ENCODE measurements around the gene CCNL2. TPM values are rescaled to one million over a fixed set of nuclear protein-coding genes. Genes with fewer than 3 reads are reported as not detected.

Gene CCNL2
- total RNA-seq, 1 experiment from 2014 or later: 34.3 TPM

- in situ Hi-C loops (cut with HindIII; ENCODE audit: low pct_unique_long_range_greater_than_20kb, low sequenced_read_pairs): no loop called here
Measured at GRCh38 chr1:1353389-1354151, 45.6 kb downstream of the CCNL2 start.

GRCh38 chr1:1352786-1353388 lies 46.2 kb downstream of the CCNL2 start:
- no peak for DNase-seq (ENCODE audit: low read depth)
- in situ Hi-C loops (cut with HindIII; ENCODE audit: low pct_unique_long_range_greater_than_20kb, low sequenced_read_pairs): no loop called here

More at GRCh38 chr1:1353389-1354151, 45.6 kb downstream of the CCNL2 start:
- no peak for DNase-seq (ENCODE audit: low read depth)

GRCh38 chr1:1351511-1352427 lies 47.4 kb downstream of the CCNL2 start:
- DNase-seq (ENCODE audit: low read depth): no peak
- in situ Hi-C loops (cut with HindIII; ENCODE audit: low pct_unique_long_range_greater_than_20kb, low sequenced_read_pairs): no loop called here

DNA sequence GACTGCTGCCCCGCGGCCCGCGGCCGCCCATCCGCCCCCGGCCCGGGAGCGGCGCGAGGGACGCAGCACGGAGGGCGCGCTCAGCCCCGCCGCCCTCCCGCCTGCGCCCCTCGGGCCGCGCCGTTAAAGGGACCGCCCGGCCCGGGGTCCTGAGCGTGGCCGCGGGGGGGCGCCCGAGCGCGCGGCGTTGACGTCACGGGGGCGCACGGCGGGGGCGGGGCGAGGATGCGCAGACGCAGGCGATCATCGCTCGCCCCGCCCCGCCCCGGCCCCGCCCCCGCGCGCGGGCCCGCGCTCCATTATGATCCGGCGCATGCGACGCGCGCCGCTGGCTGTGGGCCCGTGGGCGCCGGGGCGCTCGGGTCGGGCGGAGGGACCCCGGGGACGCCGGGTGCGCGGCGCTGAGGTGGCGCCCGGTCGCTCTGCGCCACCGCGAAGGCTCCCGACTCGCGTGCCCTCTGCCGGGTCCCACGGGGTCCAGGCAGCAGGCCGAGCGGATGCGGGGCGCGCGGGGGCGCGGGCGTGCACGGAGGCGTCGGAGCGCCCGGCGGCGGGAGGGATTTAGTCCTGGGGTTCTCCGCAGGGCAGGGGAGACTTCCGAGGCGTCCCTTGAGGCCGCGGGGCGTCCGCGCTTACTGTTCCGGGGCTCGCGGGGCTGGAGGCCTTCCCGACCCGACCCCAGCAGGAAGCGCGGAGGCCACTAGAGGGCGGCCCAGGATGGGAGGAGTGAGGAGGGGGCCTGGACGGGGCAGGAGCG lies 49.7 kb downstream of the CCNL2 start, which contains the start of gene DVL1:
TSS of gene DVL1 (minus strand) at position 163 of the 757 bp plus-strand sequence. CDS start 353 bp downstream, outside the sequence.
- in situ Hi-C loops (cut with HindIII; ENCODE audit: low pct_unique_long_range_greater_than_20kb, low sequenced_read_pairs): no loop called here
- DNase-seq (ENCODE audit: low read depth): peak; percentile 41

DNA sequence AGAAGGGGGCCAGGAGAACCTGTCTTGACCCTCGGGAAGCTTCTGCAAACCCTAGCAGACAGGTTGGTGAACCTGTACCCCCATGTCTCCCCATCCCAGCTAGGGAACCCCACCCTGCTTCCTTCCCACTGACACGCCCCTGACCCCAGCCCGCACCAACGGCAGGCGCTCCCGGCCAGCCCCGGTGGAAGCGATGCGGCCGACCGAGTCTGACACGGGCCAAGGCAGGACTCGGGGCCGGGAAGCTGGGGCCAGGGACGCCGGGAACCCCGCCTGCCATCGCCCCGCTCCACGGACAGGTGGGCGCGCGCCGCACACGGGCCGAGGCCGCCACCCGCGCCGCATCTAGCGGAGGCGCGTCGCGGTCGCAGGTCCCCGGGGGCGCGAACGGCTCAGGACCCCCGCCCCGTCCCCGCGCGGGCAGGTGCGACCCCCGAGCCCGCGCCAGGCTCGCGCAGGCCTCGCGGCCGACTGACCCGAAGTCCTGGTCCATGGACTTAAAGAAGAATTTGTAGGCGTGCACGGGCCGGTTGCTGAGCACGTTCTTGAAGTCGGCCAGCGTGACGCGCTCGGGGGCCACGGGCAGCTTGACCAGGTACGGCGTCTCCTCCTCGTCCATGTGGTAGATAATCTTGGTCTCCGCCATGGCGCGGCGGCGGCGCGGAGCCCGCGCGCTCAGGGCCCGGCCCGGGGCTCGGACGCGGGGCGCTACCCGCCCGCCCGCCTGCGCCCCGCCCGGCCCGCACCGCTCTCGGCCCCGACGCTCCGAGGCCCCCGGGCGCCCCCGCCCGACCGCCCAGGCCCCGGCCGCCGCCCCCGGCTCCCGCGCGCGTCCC lies 50.5 kb downstream of the CCNL2 start:
- in situ Hi-C loops (cut with HindIII; ENCODE audit: low pct_unique_long_range_greater_than_20kb, low sequenced_read_pairs): no loop called here
- DNase-seq (ENCODE audit: low read depth): no peak

GRCh38 chr1:1347663-1348419 lies 51.3 kb downstream of the CCNL2 start:
- in situ Hi-C loops (cut with HindIII; ENCODE audit: low pct_unique_long_range_greater_than_20kb, low sequenced_read_pairs): no loop called here
- peak; percentile 61 for DNase-seq (ENCODE audit: low read depth)

DNA sequence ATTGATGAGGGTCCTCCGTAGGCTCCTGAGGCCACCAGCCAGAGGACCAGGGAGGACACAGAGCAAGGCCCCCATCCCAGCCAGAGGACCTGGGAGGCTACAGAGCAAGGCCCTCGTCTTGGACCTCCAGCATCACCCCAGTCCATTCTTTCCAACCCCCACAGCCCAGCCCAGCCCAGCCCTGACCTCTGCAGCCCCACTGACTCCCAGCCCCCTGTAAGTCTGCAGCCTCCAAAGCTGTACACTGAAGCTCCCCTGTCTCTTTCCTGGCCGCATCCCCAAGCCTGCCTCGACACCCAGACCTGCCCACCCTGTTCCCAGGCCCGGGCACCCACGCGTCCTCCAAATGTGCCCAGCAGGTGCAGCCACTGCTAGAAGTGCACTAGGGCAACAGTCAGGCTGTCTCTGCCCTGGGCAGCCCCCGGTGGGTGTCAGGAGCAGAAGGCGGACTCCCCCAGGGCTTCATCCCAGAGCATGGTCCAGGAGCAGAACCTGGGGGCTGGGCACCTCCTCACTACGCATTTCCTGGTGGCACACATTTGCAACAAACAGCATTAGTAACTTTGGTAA lies 52.0 kb downstream of the CCNL2 start:
- no peak for DNase-seq (ENCODE audit: low read depth)
- in situ Hi-C loops (cut with HindIII; ENCODE audit: low pct_unique_long_range_greater_than_20kb, low sequenced_read_pairs): no loop called here

DNA sequence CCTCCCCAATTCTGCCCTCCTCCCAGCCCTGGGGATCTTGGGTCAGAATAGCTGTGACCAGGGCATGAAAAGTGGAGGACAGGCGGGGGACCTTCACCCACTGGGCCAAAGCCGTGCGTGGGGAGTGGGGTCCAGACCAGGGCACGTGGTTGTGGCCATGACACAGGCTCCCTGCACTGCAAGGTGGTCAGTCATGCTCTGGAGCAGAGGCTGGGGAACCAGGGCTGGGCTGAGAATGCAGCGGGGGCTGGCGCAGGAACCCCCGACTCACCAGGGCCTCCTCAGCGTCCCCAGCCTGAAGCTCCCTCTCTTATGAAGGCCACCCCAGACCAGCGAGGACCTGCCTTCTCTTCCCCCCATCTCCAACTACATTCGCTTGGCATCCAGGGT lies 52.6 kb downstream of the CCNL2 start:
- in situ Hi-C loops (cut with HindIII; ENCODE audit: low pct_unique_long_range_greater_than_20kb, low sequenced_read_pairs): no loop called here

DNA sequence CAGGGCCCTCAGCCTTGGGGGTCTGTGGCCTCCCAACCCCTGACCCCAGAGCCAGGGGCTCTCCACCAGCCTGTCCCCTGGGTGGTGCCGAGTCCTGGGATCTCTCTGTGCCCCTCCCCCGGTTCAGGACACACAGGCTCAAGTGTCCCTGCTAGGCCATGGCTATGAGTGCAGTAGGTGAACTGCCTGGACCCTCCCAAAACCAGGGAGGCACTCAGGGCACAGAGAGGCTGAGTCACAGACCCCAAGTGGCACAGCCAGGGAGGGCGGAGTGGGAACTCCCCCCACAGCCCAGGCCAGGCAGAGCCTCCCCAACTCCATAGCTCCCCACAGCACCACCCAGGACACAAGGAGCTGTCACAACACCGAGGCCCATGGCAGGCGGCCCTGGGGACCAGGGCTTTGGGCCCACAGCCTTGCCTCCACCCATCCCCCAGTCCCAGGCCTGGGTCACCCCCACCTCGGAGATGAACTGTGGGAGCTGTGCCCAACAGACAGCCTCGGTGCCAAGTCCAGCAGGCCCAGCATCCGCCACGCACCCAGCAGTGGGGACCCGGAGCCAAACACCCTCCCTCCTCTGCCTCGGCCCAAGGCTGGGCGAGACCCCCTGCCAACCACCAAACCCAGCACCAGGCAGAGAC lies 53.2 kb downstream of the CCNL2 start:
- in situ Hi-C loops (cut with HindIII; ENCODE audit: low pct_unique_long_range_greater_than_20kb, low sequenced_read_pairs): no loop called here

More for the DNA sequence above, 52.6 kb downstream of the CCNL2 start:
- no peak for DNase-seq (ENCODE audit: low read depth)

DNA sequence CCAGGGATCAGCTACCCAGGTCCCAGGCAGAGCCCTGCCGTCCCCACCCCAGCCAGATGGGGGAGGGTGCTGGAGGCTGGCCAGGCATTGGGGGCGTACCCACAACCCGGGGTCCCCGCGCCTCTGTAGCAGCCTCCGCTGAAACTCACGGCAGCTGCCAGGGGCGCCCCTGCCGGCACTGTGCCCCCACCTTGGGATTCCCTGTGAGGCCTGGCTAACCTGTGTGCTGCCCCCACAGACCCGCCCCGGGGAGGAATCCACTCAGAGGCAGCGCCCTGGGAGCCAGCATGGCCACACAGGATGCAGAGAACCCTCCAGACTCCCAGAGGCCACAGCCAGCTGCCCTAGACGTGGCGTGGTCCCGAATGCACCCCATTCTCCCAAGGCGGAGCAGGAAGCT lies 53.8 kb downstream of the CCNL2 start:
- DNase-seq (ENCODE audit: low read depth): no peak
- in situ Hi-C loops (cut with HindIII; ENCODE audit: low pct_unique_long_range_greater_than_20kb, low sequenced_read_pairs): no loop called here

More for the DNA sequence above, 53.2 kb downstream of the CCNL2 start:
- DNase-seq (ENCODE audit: low read depth): no peak

GRCh38 chr1:1344655-1345361 lies 54.3 kb downstream of the CCNL2 start:
- in situ Hi-C loops (cut with HindIII; ENCODE audit: low pct_unique_long_range_greater_than_20kb, low sequenced_read_pairs): no loop called here
- DNase-seq (ENCODE audit: low read depth): peak; percentile 91

DNA sequence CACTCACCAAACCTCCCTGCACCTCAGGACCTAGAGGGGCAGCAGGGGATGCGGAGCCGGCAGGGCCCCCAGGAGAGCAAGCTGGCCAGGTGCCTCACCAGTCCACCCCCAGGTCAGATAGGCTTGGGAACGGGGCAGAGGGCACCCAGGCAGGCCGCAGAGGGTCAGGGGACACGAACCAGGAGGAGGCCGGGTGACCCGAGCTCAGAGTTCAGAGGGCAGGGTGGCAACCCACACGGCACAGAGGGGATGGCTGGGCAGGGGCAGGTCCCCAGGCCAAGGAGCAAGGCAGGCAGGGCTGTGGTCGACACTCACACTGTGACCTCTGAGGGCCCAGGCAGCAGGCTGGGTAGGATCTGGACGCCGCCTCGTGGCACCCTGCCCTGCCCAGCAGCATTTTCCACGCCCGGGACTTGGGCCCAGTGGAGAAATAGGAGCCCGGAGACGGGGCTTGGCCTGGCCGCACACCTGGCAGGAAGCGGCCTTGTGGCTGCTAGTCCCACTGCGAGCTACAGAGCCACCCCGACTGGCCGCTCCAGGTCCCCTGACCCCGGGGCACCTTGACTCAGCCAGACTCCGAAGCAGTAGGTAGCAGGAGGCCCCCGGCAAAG lies 55.2 kb downstream of the CCNL2 start:
- DNase-seq (ENCODE audit: low read depth): no peak
- in situ Hi-C loops (cut with HindIII; ENCODE audit: low pct_unique_long_range_greater_than_20kb, low sequenced_read_pairs): no loop called here

GRCh38 chr1:1342584-1343115 lies 56.5 kb downstream of the CCNL2 start:
- DNase-seq (ENCODE audit: low read depth): no peak
- in situ Hi-C loops (cut with HindIII; ENCODE audit: low pct_unique_long_range_greater_than_20kb, low sequenced_read_pairs): no loop called here

GRCh38 chr1:1342061-1342562 lies 57.0 kb downstream of the CCNL2 start:
- DNase-seq (ENCODE audit: low read depth): no peak
- in situ Hi-C loops (cut with HindIII; ENCODE audit: low pct_unique_long_range_greater_than_20kb, low sequenced_read_pairs): no loop called here

Measured in Caki2 (cell line).